Immature natural killer cell (primary cell): ENCODE measurements around the gene ELMO1. TPM values are rescaled to one million over a fixed set of nuclear protein-coding genes. Genes with fewer than 3 reads are reported as not detected.

Source experiments
- DNase-seq, 3 donors: peaks; one replicate each; pipeline ENCODE4 v3.0.0; 2022; ENCODE audit warnings: mixed read lengths in 1 of 3
- H3K27ac Mint-ChIP-seq, 6 donors: one replicate each; pipeline ENCODE4 v1.8.0; 2020; ENCODE audit warnings: mixed read lengths in 6 of 6, mild to moderate bottlenecking in 5 of 6, inconsistent platforms in 4 of 6, moderate library complexity in 3 of 6
- H3K27me3 Mint-ChIP-seq, 3 donors: one replicate each; pipeline ENCODE4 v1.8.0; 2020 to 2021; ENCODE audit warnings: low read depth in 3 of 3, mild to moderate bottlenecking in 3 of 3, mixed read lengths in 3 of 3, moderate library complexity in 3 of 3, inconsistent platforms in 1 of 3
- H3K36me3 Mint-ChIP-seq, 3 donors: one replicate each; pipeline ENCODE4 v1.8.0; 2020; ENCODE audit warnings: mixed read lengths in 3 of 3, inconsistent platforms in 2 of 3, mild to moderate bottlenecking in 2 of 3
- H3K4me1 Mint-ChIP-seq, 2 donors: one replicate each; pipeline ENCODE4 v1.8.0; 2020; ENCODE audit warnings: inconsistent platforms in 2 of 2, mild to moderate bottlenecking in 2 of 2, mixed read lengths in 2 of 2, moderate library complexity in 1 of 2
- H3K4me3 Mint-ChIP-seq, 5 donors: one replicate each; pipeline ENCODE4 v1.8.0; 2020; ENCODE audit warnings: mild to moderate bottlenecking in 5 of 5, mixed read lengths in 5 of 5, inconsistent platforms in 3 of 5, moderate library complexity in 3 of 5
- H3K9me3 Mint-ChIP-seq, 6 donors: one replicate each; pipeline ENCODE4 v1.8.0; 2020; ENCODE audit warnings: mild to moderate bottlenecking in 6 of 6, mixed read lengths in 6 of 6, inconsistent platforms in 4 of 6, moderate library complexity in 3 of 6
- polyA plus RNA-seq, 3 donors: library from polyadenylated mRNA; unstranded; fragments of 300-500 nt; fragmentation: Illumina TruSeq; gene quantifications; one replicate each; pipeline ENCODE4 v1.2.3, GENCODE V29; 2021

The ELMO1 gene
- polyA plus RNA-seq, 3 donors from 2014 or later, result 31.9 to 65.9 (median 53.1) TPM

DNA sequence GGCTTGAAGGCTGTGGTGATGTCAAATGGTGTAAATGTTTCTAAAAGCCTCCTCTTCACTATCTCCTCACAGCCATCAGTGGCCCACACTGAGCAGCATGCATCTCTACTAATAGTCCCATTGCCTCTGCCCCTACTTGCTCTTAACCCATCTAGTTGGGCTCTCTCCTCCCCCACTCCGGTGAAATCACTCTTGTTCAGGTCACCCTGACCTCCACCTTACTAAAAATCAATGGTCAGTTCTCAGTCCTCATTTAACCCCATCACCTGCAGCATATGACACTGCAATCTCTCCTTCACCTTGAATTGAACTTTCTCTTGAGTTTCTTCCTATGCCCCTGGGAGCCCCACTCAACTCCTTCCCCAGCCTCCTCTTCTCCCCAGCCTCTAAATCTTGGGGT, 369.2 kb downstream of the ELMO1 start:
- DNase-seq, result no peak
- peaks cover 0 to 4% (median 2%) of the 10 kb centered on the region in 3 donors for H3K27me3 Mint-ChIP-seq
- no peaks in the 10 kb centered on the region for H3K9me3 Mint-ChIP-seq
- no peak overlapping the region for H3K4me3 Mint-ChIP-seq
- peak overlapping the region in 4 of 6 donors; percentile 0 to 60 (median 18) for H3K27ac Mint-ChIP-seq
- peaks cover 20 to 34% (median 32%) of the 10 kb centered on the region in 3 donors for H3K36me3 Mint-ChIP-seq
- peaks cover 20 to 44% of the 10 kb centered on the region in 2 donors for H3K4me1 Mint-ChIP-seq

DNA sequence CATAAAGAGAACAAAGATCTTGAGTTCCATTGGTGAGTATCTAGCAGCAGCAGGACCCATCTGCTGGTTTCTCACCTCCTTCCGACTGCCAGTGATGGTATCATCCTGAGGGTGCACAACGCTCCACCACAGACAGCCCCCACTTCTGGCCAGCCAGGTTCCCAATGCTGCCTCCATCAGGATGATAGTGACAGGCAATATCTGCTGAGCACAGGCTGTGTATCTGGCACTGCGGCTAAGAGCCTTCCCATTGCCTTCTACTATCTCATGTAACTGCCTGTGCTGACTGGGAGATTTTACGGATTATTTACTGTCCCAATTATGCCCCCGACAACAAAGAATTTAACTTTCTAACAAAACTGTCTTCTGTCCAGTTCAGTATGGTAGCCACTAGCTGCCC, 372.0 kb downstream of the ELMO1 start:
- peaks cover 0 to 4% (median 2%) of the 10 kb centered on the region in 3 donors for H3K27me3 Mint-ChIP-seq
- no peaks in the 10 kb centered on the region for H3K9me3 Mint-ChIP-seq
- no peak overlapping the region for H3K27ac Mint-ChIP-seq
- H3K4me3 Mint-ChIP-seq, result no peak overlapping the region
- DNase-seq, result no peak
- H3K36me3 Mint-ChIP-seq, result peaks cover 16 to 30% (median 26%) of the 10 kb centered on the region in 3 donors
- H3K4me1 Mint-ChIP-seq, result peaks cover 19 to 33% of the 10 kb centered on the region in 2 donors

GRCh38 chr7:37074370-37074769, 374.3 kb downstream of the ELMO1 start:
- Mint-ChIP-seq H3K27me3 (peaks cover 0 to 1% (median 0%) of the 10 kb centered on the region in 3 donors), H3K9me3 (no peaks in the 10 kb centered on the region), H3K27ac (no peak overlapping the region), H3K36me3 (peaks cover 18 to 27% (median 21%) of the 10 kb centered on the region in 3 donors), H3K4me3 (no peak overlapping the region), H3K4me1 (peaks cover 13 to 38% of the 10 kb centered on the region in 2 donors)
- no peak for DNase-seq

DNA sequence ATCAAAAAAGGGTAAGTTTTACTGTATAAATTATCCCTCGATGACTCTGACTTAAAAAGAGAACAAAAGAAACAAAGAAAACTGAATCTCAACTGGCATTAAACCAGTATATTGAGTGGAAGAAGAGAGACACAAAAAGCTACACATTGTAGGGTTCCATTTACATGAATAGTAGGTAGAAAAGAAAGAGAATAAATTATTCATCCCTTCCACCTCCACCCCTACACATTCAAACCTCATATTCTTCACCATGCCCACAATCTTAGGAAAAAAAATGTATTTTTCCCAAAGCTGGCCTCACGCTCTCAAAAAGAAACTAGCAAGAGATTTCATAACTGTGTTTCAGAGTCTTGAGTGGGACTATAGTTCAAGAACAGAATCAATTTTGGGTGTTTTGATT, 377.5 kb downstream of the ELMO1 start:
- no peaks in the 10 kb centered on the region for H3K9me3 Mint-ChIP-seq
- H3K4me1 Mint-ChIP-seq, result peaks cover 12 to 29% of the 10 kb centered on the region in 2 donors
- H3K27me3 Mint-ChIP-seq, result peaks cover 0 to 2% (median under 1%) of the 10 kb centered on the region in 3 donors
- H3K4me3 Mint-ChIP-seq, result no peak overlapping the region
- no peak for DNase-seq
- H3K27ac Mint-ChIP-seq, result peak overlapping the region in 1 of 6 donors; percentile 8
- peaks cover 7 to 15% (median 10%) of the 10 kb centered on the region in 3 donors for H3K36me3 Mint-ChIP-seq

GRCh38 chr7:37070471-37070870, 378.2 kb downstream of the ELMO1 start:
- Mint-ChIP-seq H3K4me3 (no peak overlapping the region), H3K27ac (peak overlapping the region in 1 of 6 donors; percentile 29)

GRCh38 chr7:37070031-37070430, 378.6 kb downstream of the ELMO1 start:
- no peak overlapping the region for H3K27ac Mint-ChIP-seq
- H3K27me3 Mint-ChIP-seq, result peaks cover 0 to 7% (median 2%) of the 10 kb centered on the region in 3 donors
- no peaks in the 10 kb centered on the region for H3K9me3 Mint-ChIP-seq
- DNase-seq, result no peak
- peaks cover 10% of the 10 kb centered on the region in 3 donors for H3K36me3 Mint-ChIP-seq
- peaks cover 21 to 36% of the 10 kb centered on the region in 2 donors for H3K4me1 Mint-ChIP-seq
- no peak overlapping the region for H3K4me3 Mint-ChIP-seq

More at GRCh38 chr7:37070471-37070870, 378.2 kb downstream of the ELMO1 start:
- Mint-ChIP-seq H3K27me3 (peaks cover 0 to 3% (median 2%) of the 10 kb centered on the region in 3 donors), H3K9me3 (no peaks in the 10 kb centered on the region), H3K36me3 (peaks cover 7 to 10% (median 10%) of the 10 kb centered on the region in 3 donors), H3K4me1 (peaks cover 17 to 31% of the 10 kb centered on the region in 2 donors)
- DNase-seq, result no peak

GRCh38 chr7:37069336-37069735, 379.3 kb downstream of the ELMO1 start:
- H3K4me1 Mint-ChIP-seq, result peaks cover 27 to 43% of the 10 kb centered on the region in 2 donors
- peaks cover 0 to 7% (median 2%) of the 10 kb centered on the region in 3 donors for H3K27me3 Mint-ChIP-seq
- H3K36me3 Mint-ChIP-seq, result peaks cover 8 to 10% (median 10%) of the 10 kb centered on the region in 3 donors
- no peak for DNase-seq
- no peaks in the 10 kb centered on the region for H3K9me3 Mint-ChIP-seq
- H3K27ac Mint-ChIP-seq, result no peak overlapping the region
- H3K4me3 Mint-ChIP-seq, result no peak overlapping the region

DNA sequence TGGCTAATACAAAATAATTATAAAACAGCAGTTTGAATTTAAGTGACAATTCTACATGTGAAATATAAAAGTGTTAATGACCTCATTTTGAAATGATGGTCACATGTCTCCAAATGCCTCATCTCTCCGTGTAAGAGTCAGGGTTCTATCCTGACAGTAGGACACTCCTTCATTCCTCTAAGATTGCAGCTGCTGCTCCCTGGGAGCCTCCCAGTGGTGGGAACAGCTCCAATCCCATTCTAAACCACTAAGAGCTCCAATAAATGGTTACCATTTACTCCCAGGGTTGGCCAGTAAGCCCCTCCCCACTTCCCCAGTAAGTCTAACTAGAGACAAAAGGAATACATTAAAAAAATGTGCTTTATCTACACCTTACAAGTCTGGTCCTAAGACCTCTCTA, 379.8 kb downstream of the ELMO1 start:
- Mint-ChIP-seq H3K36me3 (peaks cover 8 to 10% (median 10%) of the 10 kb centered on the region in 3 donors), H3K9me3 (no peaks in the 10 kb centered on the region), H3K27ac (no peak overlapping the region), H3K27me3 (peaks cover 0 to 7% (median 2%) of the 10 kb centered on the region in 3 donors), H3K4me3 (no peak overlapping the region), H3K4me1 (peaks cover 32 to 47% of the 10 kb centered on the region in 2 donors)
- no peak for DNase-seq

DNA sequence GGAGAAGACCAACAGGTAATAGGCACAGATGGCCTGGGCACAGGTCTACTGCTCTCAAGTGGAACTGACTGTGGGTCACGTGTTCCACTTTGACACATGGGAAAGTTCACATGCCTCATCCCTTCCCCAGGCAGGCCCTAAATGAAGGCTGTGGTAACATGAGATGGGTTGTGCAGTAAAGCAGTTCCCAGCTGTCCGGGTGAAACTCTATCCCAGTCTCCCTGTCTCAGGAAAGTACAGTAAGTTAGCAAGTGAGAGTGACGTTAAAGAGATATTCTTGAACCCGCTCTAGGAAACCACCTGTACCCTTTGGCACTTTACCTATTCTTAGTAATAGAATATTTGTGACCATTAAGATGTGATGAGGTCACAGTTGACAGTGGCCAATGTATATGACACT, 380.6 kb downstream of the ELMO1 start:
- Mint-ChIP-seq H3K36me3 (peaks cover 8 to 10% (median 10%) of the 10 kb centered on the region in 3 donors), H3K4me1 (peaks cover 37 to 56% of the 10 kb centered on the region in 2 donors), H3K9me3 (no peaks in the 10 kb centered on the region), H3K4me3 (no peak overlapping the region), H3K27ac (no peak overlapping the region), H3K27me3 (peaks cover 0 to 7% (median 2%) of the 10 kb centered on the region in 3 donors)
- DNase-seq, result no peak

DNA sequence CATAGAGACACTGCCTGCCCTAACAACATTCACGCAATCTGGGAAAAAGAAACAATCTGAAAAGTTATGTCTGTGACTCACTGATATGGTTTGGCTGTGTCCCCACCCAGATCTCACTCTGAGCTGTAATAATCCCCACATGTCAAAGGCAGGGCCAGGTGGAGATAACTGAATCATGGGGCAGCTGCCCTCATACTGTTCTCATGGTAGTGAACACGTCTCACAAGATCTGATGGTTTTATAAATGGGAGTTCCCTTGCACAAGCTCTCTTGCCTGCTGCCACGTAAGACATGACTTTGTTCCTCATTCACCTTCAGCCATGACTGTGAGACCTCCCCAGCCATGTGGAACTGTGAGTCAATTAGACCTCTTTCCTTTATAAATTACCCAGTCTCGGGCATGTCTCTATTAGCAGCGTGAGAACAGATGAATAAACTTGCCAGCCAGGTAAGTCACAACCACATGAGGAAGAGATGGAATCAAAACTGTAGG, 382.8 kb downstream of the ELMO1 start:
- DNase-seq, result peak in 1 of 3 donors; percentile 10
- peaks cover 44 to 56% of the 10 kb centered on the region in 2 donors for H3K4me1 Mint-ChIP-seq
- peak overlapping the region in 5 of 6 donors; percentile 15 to 54 (median 22) for H3K27ac Mint-ChIP-seq
- peak overlapping the region in 1 of 5 donors; percentile 22 for H3K4me3 Mint-ChIP-seq
- peaks cover 0 to 7% (median 2%) of the 10 kb centered on the region in 3 donors for H3K27me3 Mint-ChIP-seq
- peaks cover 4 to 10% (median 8%) of the 10 kb centered on the region in 3 donors for H3K36me3 Mint-ChIP-seq
- no peaks in the 10 kb centered on the region for H3K9me3 Mint-ChIP-seq

- peaks cover 41 to 58% of the 10 kb centered on the region in 2 donors for H3K4me1 Mint-ChIP-seq
- DNase-seq, result no peak
- H3K36me3 Mint-ChIP-seq, result peaks cover 0 to 7% (median 0%) of the 10 kb centered on the region in 3 donors
- H3K27ac Mint-ChIP-seq, result peak overlapping the region in 5 of 6 donors; percentile 8 to 71 (median 68)
- H3K27me3 Mint-ChIP-seq, result peaks cover 0 to 7% (median 2%) of the 10 kb centered on the region in 3 donors
- peak overlapping the region in 1 of 5 donors; percentile 27 for H3K4me3 Mint-ChIP-seq
- H3K9me3 Mint-ChIP-seq, result no peaks in the 10 kb centered on the region
Measured at GRCh38 chr7:37062560-37062859, 386.2 kb downstream of the ELMO1 start.

DNA sequence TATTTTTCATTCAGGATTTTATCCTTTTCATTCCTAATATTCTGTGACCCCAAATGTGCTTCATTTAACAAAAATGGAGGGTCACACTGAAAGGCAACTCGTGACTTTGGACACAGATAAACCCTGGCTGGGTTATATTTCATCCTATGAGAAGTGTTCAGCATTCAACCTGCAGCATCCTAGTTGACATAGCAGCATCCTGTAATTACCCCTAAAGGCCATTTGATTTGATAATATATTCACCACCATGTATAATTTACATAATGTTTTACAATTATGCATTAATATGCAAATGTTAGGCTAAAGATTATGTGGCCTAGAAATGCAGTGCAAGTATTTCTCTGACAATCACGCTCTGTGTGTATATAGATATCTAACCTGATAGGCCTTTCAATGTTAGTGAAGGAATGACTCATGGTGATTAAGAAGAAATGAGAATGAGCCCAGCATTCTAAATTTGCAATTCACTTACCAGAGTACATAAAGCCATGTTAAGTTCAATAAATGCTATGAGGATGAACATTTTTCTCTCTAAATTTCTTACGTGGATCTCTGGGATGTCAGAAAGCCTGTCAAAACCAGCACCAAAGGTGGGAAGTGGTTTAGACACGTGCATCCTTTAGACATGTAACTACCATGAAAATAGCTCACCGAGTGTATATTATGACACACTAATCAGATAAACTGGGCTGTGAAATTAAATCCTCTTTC, 386.7 kb downstream of the ELMO1 start:
- no peak for DNase-seq
- Mint-ChIP-seq H3K4me3 (peak overlapping the region in 1 of 5 donors; percentile 27), H3K9me3 (no peaks in the 10 kb centered on the region), H3K4me1 (peaks cover 41 to 62% of the 10 kb centered on the region in 2 donors), H3K27me3 (peaks cover 0 to 7% (median 0%) of the 10 kb centered on the region in 3 donors), H3K36me3 (peaks cover 0 to 10% (median 0%) of the 10 kb centered on the region in 3 donors), H3K27ac (peak overlapping the region; percentile 8 to 71 (median 46))

- Mint-ChIP-seq H3K27ac (no peak overlapping the region), H3K4me3 (no peak overlapping the region), H3K4me1 (peaks cover 0 to 11% of the 10 kb centered on the region in 2 donors), H3K9me3 (no peaks in the 10 kb centered on the region), H3K36me3 (peaks cover 8 to 11% (median 10%) of the 10 kb centered on the region in 3 donors), H3K27me3 (peaks cover 0 to 2% (median 0%) of the 10 kb centered on the region in 3 donors)
- no peak for DNase-seq
Measured at GRCh38 chr7:37056234-37056912, 392.3 kb downstream of the ELMO1 start.
